HG02759 (cell line): ENCODE measurements around the gene VIT.
"Not testable (repeated sequence)": the region's sequence is repeated elsewhere in the genome, so short reads cannot be mapped to it uniquely, and the experiment has no call there.

Experiments used
- ATAC-seq: cut with Tn5 transposase; IDR thresholded peaks from one replicate; pipeline ENCODE4 v1.9.1; 2021; ENCODE audit warnings: mild to moderate bottlenecking, moderate library complexity; ENCODE audit not compliant: unreplicated experiment

Gene VIT

GRCh38 chr2:36677386-36677785 is 19.1 kb upstream of the VIT start:
- no peak for ATAC-seq

- ATAC-seq: no peak
These were observed 18.4 kb upstream of the VIT start for GRCh38 chr2:36677996-36678605.

GRCh38 chr2:36678856-36679255 is 17.7 kb upstream of the VIT start:
- no peak for ATAC-seq

GRCh38 chr2:36680012-36680411 is 16.5 kb upstream of the VIT start:
- ATAC-seq: no peak

- ATAC-seq: no peak
These were observed 13.9 kb upstream of the VIT start for GRCh38 chr2:36682562-36682961.

DNA sequence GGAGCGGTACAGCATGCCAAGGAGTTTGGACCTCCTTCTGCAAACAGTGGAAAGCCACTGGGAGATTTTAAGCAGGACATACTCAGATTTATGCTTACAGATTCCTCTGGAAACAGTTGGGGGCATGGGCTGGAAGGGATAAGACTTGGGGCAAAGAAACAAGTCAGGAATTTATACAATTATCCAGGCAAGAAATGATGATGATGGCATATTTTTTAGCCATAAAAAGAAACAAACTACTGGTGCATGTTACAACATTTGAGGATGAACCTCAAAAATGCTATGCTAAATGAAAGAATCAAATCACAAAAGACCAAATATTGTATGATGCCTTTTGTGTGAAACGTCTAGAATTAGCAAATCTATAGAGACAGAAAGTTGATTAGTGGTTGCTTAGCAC is 13.5 kb upstream of the VIT start:
- ATAC-seq: no peak

DNA sequence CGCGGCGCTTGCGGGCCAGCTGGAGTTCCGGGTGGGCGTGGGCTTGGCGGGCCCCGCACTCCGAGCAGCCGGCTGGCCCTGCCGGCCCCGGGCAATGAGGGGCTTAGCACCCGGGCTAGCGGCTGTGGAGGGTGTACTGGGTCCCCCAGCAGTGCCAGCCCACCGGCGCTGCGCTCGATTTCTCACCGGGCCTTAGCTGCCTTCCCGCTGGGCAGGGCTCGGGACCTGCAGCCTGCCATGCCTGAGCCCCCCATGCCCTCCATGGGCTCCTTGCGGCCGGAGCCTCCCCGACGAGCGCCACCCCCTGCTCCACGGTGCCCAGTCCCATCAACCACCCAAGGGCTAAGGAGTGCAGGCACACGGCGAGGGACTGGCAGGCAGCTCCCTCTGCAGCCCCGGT is 8.2 kb upstream of the VIT start:
- not testable (repeated sequence) for ATAC-seq

DNA sequence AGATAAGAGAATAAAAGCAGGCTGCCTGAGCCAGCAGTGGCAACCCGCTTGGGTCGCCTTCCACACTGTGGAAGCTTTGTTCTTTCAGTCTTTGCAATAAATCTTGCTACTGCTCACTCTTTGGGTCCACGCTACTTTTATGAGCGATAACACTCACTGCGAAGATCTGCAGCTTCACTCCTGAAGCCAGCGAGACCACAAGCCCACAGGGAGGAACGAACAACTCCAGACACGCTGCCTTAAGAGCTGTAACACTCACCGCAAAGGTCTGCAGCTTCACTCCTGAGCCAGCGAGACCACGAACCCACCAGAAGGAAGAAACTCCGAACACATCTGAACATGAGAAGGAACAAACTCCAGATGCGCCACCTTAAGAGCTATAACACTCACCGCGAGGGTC is 7.5 kb upstream of the VIT start:
- not testable (repeated sequence) for ATAC-seq

DNA sequence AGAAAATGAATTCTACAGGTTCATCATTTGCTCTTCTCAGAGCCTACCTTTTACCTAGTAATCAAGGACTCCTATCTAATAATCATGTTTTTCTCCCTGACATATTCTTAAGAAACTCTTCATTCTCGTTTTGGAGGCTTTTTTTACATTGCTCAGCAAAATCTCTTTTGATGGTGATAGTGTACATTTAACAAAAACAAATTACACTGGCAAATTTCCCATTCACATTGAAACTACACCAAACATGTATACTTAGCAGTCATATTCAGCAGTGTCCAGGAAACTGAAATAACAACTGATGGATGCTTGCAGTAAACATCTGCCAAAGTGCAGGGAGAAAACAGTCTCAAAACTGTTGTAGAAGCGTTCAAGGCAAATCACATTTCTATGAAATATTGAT is 4.4 kb upstream of the VIT start:
- ATAC-seq: no peak

DNA sequence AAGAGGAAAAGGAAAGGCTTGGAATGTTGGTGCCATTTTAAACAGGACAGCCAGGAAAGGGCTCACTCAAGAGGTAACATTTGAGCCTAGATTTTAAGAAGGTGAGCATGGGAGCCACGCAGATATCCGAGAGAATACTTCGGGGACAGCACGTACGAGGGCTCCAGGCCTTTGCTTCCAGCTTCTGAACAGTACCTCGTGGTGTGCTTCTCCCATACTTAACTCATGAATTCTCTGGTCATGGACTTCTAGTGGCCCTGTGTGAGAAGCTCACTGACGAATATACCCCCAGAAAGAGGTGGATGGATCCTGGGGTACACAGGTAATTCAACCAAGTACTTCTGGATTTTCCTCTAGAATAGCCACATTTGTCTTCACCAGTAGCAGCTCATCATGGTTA is 2.7 kb upstream of the VIT start:
- ATAC-seq: no peak

DNA sequence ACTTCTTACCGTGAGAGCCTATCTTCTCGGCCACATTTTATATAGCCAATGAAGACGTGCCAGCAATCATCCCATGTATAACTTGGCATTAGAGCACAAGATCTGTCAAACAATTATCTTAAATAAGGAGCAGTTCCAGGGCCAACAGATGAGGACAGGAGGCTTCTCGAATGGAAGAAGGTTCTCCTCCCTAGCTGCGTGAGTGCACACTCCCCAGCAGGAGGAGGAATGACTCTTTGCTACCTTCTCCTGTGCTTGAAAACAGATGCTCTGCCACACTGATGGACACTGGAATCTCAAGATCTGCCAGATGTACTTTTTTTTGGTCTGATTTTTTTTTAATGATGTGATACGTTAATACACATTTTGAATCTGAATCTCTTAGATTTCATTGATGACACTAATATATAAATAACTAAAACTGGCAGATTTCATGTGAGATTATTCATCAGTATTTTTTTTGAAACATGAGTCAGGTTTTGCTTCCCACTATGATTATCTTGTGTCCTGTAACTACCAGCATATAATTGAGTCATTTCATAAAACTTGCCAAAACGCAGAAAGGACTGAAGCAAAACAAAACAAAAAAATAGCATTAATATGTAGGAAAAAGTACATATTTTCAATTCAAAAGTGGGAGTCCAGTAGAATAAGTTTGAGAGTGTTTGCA is 626 bp upstream of the VIT start:
- no peak for ATAC-seq

DNA sequence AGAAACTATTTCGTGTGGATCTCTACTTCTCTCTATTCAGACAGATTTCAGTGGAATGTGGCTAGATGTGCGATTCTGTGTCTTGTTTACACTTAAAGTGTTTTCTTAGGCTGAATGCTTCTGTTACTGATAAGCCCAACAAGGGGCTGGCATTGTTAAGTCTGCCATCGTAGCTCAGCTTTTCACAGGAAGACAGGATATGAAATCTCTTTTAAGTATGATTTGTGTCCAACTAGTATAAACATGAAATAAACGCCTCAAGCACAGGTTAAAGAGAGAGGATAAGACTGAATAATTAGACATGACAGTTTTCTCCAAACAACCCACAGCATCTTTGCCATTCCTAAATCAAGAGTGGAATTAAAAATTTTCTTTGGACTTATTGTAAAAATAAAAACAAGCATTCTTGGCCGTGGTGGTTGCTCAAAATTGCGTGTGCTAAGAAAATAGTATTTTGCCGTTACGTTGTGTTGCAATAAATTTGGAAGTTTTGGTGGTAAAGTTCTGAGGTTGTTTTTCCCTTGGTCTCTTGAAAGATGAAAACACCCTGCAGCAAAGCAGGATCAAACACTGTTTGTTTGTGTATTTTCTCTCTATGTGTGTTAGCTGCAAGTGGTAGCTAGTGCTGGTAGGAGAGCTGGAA is 1.0 kb downstream of the VIT start:
- ATAC-seq: no peak

DNA sequence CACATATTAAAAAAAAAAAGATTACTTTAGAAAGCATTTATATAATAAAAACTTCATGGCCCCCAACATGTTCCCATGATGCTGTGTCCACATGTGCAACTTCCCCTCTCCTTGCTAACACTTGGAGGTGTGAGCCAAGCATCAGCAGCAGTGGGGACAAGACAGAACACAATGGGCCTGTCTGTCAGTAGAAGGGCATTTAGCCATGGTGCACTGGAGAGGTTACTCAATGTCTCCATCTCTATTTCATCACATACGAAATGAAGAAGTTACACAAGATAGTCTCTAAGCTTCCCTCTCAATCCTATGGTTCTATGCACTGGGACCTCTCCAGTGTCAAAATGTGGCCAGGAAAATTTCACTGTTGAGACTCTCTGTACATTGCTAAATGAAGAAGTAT is 2.5 kb downstream of the VIT start:
- ATAC-seq: no peak

GRCh38 chr2:36700311-36700710 is 3.8 kb downstream of the VIT start:
- ATAC-seq: no peak

GRCh38 chr2:36701391-36701795 is 4.9 kb downstream of the VIT start:
- ATAC-seq: no peak

DNA sequence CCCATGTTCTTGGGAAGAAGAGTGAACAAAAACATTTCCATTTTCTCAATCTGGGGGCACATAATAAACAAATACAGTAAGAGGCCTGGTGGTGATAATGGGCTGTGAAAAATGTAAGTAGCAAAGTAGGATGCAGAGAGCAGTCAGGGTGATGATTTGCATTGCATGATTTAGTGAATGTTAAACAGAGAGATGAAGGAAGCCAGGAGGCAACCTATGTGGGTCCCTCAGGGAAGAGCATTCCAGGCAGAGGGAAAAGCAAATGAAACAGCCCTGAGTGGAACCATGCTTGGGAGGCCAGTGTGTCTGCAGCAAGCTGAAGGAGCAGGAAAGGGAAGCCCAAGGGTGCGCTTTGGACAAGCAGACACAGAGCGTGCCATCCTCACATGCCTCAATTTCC is 5.4 kb downstream of the VIT start:
- no peak for ATAC-seq

GRCh38 chr2:36702781-36703180 is 6.3 kb downstream of the VIT start:
- ATAC-seq: no peak

GRCh38 chr2:36704475-36705150 is 8.1 kb downstream of the VIT start:
- no peak for ATAC-seq

- no peak for ATAC-seq
These were observed 9.0 kb downstream of the VIT start for GRCh38 chr2:36705326-36706020.

GRCh38 chr2:36706021-36706876 is 9.7 kb downstream of the VIT start:
- ATAC-seq: no peak
